ENCODE data around the gene ZMIZ1. TPM values are rescaled to one million over a fixed set of nuclear protein-coding genes. Genes with fewer than 3 reads are reported as not detected.
A peak's percentile ranks its signal among the peaks of the same experiment; 100 is the strongest.

Gene ZMIZ1
- total RNA-seq, 1 donor from 2014 or later, result 93.9 TPM

- H3K27ac Mint-ChIP-seq, result no peak overlapping the region
These were observed 46.7 kb upstream of the ZMIZ1 start for GRCh38 chr10:79021948-79022499.

DNA sequence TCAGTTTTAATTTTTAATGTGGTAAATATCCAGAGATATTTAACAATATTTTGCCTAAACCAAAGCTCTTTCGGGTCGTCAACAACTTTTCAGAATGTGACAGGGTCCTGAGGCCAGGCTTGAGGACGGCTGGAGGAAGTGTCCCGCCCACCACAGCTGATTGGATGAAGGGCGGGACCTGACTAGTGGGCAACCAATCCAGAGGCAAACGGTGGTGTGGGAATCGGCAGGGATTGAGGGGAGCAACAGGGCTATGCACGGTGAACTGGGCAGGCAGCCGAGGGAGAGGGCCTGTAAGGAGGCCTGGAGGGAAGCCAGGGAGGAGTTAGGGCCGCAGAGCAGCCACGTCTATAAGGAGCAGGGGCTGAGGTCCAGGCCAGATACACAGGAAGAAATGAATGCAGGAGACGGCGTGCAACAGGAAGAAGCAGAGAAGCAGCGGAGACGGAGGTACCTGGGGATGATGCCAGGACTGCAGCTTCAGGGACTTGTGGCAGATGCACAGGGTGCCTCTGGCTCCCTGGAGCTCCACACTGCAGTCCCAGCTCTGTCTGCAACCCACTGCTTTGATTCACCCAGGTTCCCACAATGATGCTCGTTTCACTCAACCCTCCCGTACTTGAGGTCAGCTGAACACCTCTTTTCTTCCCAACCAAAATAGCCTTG lies 46.1 kb upstream of the ZMIZ1 start:
- ChIA-PET POLR2A (interaction anchor here (0.6 kb wide), 1 partner anchor 47 kb away, joined by 3 read pairs; no protein-coding TSS in a partner anchor), CTCF (no interaction called here)
- H3K27me3 Mint-ChIP-seq, result peaks cover 2% of the 10 kb centered on the region
- no peaks in the 10 kb centered on the region for H3K4me1 Mint-ChIP-seq
- peak; percentile 31 for ATAC-seq (ENCODE audit: low read depth)
- peak overlapping the region; percentile 5 for H3K4me3 Mint-ChIP-seq
- TF ChIP-seq, protein P1, sequence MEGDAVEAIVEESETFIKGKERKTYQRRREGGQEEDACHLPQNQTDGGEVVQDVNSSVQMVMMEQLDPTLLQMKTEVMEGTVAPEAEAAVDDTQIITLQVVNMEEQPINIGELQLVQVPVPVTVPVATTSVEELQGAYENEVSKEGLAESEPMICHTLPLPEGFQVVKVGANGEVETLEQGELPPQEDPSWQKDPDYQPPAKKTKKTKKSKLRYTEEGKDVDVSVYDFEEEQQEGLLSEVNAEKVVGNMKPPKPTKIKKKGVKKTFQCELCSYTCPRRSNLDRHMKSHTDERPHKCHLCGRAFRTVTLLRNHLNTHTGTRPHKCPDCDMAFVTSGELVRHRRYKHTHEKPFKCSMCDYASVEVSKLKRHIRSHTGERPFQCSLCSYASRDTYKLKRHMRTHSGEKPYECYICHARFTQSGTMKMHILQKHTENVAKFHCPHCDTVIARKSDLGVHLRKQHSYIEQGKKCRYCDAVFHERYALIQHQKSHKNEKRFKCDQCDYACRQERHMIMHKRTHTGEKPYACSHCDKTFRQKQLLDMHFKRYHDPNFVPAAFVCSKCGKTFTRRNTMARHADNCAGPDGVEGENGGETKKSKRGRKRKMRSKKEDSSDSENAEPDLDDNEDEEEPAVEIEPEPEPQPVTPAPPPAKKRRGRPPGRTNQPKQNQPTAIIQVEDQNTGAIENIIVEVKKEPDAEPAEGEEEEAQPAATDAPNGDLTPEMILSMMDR (IDR thresholded peaks at IDR 0.05), result no peak
- no peaks in the 10 kb centered on the region for H3K9me3 Mint-ChIP-seq
- peak overlapping the region; percentile 42 for H3K27ac Mint-ChIP-seq
- intact Hi-C loops (cut with micrococcal nuclease), result no loop called here
- H3K36me3 Mint-ChIP-seq (ENCODE audit: low read depth), result no peaks in the 10 kb centered on the region
- DNase-seq, result no peak

More at GRCh38 chr10:79021948-79022499, 46.7 kb upstream of the ZMIZ1 start:
- TF ChIP-seq, protein P1 (IDR thresholded peaks at IDR 0.05), result no peak
- no peaks in the 10 kb centered on the region for H3K4me1 Mint-ChIP-seq
- ChIA-PET POLR2A (no interaction called here), CTCF (no interaction called here)
- peaks cover 2% of the 10 kb centered on the region for H3K27me3 Mint-ChIP-seq
- intact Hi-C loops (cut with micrococcal nuclease), result no loop called here
- no peak for DNase-seq
- no peaks in the 10 kb centered on the region for H3K9me3 Mint-ChIP-seq
- H3K36me3 Mint-ChIP-seq (ENCODE audit: low read depth), result no peaks in the 10 kb centered on the region
- no peak for ATAC-seq (ENCODE audit: low read depth)
- no peak overlapping the region for H3K4me3 Mint-ChIP-seq

- H3K9me3 Mint-ChIP-seq, result no peaks in the 10 kb centered on the region
- TF ChIP-seq, protein P1 (IDR thresholded peaks at IDR 0.05), result no peak
- H3K4me1 Mint-ChIP-seq, result no peaks in the 10 kb centered on the region
- DNase-seq (no peak), ATAC-seq (ENCODE audit: low read depth) (peak; percentile 54)
- POLR2A ChIA-PET, result interaction anchor here (0.6 kb wide), 1 partner anchor 48 kb away, joined by 3 read pairs; no protein-coding TSS in a partner anchor
- peaks cover 2% of the 10 kb centered on the region for H3K27me3 Mint-ChIP-seq
- no peaks in the 10 kb centered on the region for H3K36me3 Mint-ChIP-seq (ENCODE audit: low read depth)
- H3K4me3 Mint-ChIP-seq, result no peak overlapping the region
- CTCF ChIA-PET, result no interaction called here
- peak overlapping the region; percentile 42 for H3K27ac Mint-ChIP-seq
- intact Hi-C loops (cut with micrococcal nuclease), result no loop called here
These were observed 45.3 kb upstream of the ZMIZ1 start for GRCh38 chr10:79023240-79024162.

- intact Hi-C loops (cut with micrococcal nuclease), result no loop called here
- peaks cover 2% of the 10 kb centered on the region for H3K27me3 Mint-ChIP-seq
- no peak for DNase-seq
- H3K4me1 Mint-ChIP-seq, result no peaks in the 10 kb centered on the region
- H3K36me3 Mint-ChIP-seq (ENCODE audit: low read depth), result no peaks in the 10 kb centered on the region
- TF ChIP-seq, protein P1 (IDR thresholded peaks at IDR 0.05), result no peak
- H3K27ac Mint-ChIP-seq, result no peak overlapping the region
- H3K9me3 Mint-ChIP-seq, result no peaks in the 10 kb centered on the region
- no peak overlapping the region for H3K4me3 Mint-ChIP-seq
- POLR2A ChIA-PET, result no interaction called here
- CTCF ChIA-PET, result no interaction called here
- no peak for ATAC-seq (ENCODE audit: low read depth)
These were observed 44.5 kb upstream of the ZMIZ1 start for GRCh38 chr10:79024296-79024695.

DNA sequence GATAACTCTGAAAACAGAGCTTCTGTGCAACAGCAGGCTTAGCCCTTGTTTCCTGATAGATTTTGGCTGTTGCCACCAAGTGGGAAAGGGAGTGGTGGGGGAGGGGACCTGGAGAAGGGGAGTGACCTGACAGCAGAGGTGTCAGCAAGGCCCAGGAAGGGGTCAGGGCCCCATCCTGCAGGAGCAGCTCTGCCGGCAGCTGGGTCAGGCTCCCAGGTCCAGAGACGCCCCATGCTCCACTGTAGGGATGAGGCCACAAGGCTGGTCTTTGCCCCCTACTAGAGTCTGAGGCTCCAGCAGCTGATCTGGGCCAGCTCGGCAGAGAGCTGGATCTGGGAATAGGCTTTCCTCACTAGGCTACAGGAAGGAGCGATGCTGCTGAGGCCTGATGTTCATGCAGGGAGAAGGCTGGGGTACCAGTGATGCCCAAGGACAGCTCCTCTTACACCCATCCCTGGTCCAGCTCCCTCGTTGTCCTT lies 44.0 kb upstream of the ZMIZ1 start:
- H3K27ac Mint-ChIP-seq, result no peak overlapping the region
- TF ChIP-seq, protein P1 (IDR thresholded peaks at IDR 0.05), result no peak
- H3K4me1 Mint-ChIP-seq, result no peaks in the 10 kb centered on the region
- ChIA-PET POLR2A (no interaction called here), CTCF (no interaction called here)
- ATAC-seq (ENCODE audit: low read depth), result no peak
- peaks cover 2% of the 10 kb centered on the region for H3K27me3 Mint-ChIP-seq
- intact Hi-C loops (cut with micrococcal nuclease), result no loop called here
- H3K9me3 Mint-ChIP-seq, result no peaks in the 10 kb centered on the region
- DNase-seq, result no peak
- no peaks in the 10 kb centered on the region for H3K36me3 Mint-ChIP-seq (ENCODE audit: low read depth)
- no peak overlapping the region for H3K4me3 Mint-ChIP-seq
